ENCODE data around the gene MYCBP2. TPM values are rescaled to one million over a fixed set of nuclear protein-coding genes. Genes with fewer than 3 reads are reported as not detected.
"Not testable (repeated sequence)": the region's sequence is repeated elsewhere in the genome, so short reads cannot be mapped to it uniquely, and the experiment has no call there.

Gene MYCBP2
- total and polyA plus RNA-seq, 3 donors from 2014 or later, result 69.8 to 195 (median 188) TPM

DNA sequence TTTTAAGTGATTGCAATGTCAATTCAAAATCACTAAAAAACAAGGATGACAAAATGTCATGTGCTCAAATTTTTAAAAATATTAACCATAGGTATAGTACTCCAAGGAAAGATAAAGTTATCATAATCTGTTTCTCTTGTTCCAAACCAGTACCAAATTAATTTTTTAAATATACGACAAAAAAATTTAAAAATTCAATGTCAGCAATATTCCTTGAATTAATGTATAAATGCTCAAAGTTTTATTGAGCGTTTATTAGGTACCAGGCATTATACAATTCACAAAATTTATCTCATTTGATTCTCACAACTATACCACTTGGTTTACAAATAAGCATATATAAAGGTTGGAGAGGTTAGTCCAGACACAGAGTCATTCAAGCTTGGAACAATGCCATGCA, 64.7 kb downstream of the MYCBP2 start:
- intact Hi-C loops (cut with DNase I; ENCODE audit: low total_unique reads), result no loop called here
- H3K9me3 ChIP-seq, result no peaks in the 10 kb centered on the region
- H3K4me3 ChIP-seq, result no peak overlapping the region
- no peak for DNase-seq
- no peak overlapping the region for H3K27ac ChIP-seq
- no peaks in the 10 kb centered on the region for H3K27me3 ChIP-seq
- H3K36me3 ChIP-seq (ENCODE audit: low read depth, missing control alignments), result no peaks in the 10 kb centered on the region
- WGBS, 2 donors, result 93 to 94% methylated on average over 2 of the region's 2 CpGs
- no peaks in the 10 kb centered on the region for H3K4me1 ChIP-seq
- TF ChIP-seq, protein P1, sequence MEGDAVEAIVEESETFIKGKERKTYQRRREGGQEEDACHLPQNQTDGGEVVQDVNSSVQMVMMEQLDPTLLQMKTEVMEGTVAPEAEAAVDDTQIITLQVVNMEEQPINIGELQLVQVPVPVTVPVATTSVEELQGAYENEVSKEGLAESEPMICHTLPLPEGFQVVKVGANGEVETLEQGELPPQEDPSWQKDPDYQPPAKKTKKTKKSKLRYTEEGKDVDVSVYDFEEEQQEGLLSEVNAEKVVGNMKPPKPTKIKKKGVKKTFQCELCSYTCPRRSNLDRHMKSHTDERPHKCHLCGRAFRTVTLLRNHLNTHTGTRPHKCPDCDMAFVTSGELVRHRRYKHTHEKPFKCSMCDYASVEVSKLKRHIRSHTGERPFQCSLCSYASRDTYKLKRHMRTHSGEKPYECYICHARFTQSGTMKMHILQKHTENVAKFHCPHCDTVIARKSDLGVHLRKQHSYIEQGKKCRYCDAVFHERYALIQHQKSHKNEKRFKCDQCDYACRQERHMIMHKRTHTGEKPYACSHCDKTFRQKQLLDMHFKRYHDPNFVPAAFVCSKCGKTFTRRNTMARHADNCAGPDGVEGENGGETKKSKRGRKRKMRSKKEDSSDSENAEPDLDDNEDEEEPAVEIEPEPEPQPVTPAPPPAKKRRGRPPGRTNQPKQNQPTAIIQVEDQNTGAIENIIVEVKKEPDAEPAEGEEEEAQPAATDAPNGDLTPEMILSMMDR (IDR thresholded peaks at IDR 0.05), result no peak
- TF ChIP-seq POLR2A (IDR thresholded peaks at IDR 0.05), result no peak

DNA sequence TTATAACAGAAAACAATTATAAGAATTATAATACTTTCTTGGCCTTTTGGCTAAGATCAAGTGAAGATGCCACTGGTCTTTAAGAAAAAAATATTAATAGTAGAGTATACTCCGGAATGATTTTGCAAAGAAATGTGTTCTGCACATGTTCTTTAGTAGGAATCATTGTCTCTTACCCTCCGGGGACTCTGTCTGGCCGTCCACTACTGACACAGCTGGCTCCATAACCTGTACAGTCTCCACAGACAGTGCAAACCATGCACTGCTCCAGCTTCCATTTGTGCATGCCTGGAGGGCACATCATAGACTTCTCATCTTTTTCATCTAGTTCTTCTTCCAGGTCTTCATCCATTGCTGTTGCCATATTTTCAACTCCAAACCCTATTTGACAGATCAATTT, 75.9 kb downstream of the MYCBP2 start:
- TF ChIP-seq, protein P1 (IDR thresholded peaks at IDR 0.05), result no peak
- no peak for TF ChIP-seq POLR2A (IDR thresholded peaks at IDR 0.05)
- no peak for DNase-seq
- intact Hi-C loops (cut with DNase I; ENCODE audit: low total_unique reads), result no loop called here
- no peak overlapping the region for H3K27ac ChIP-seq
- H3K4me3 ChIP-seq, result no peak overlapping the region
- H3K36me3 ChIP-seq (ENCODE audit: low read depth, missing control alignments), result no peaks in the 10 kb centered on the region
- H3K27me3 ChIP-seq, result no peaks in the 10 kb centered on the region
- H3K9me3 ChIP-seq, result no peaks in the 10 kb centered on the region
- 65 to 73% methylated on average over 3 of the region's 3 CpGs for WGBS, 2 donors
- H3K4me1 ChIP-seq, result no peaks in the 10 kb centered on the region

DNA sequence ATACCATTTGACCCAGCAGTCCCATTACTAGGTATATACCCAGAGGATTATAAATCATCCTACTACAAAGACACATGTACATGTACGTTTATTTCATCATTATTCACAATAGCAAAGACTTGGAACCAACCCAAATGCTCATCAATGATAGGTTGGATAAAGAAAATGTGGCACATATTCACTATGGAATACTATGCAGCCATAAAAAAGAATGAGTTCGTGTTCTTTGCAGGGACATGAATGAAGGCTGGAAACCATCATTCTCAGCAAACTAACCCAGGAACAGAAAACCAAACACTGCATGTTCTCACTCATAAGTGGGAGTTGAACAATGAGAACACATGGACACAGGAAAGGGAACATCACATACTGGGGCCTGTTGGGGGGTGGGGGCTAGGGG, 81.7 kb downstream of the MYCBP2 start:
- H3K4me3 ChIP-seq; H3K4me1 ChIP-seq; H3K27ac ChIP-seq; H3K36me3 ChIP-seq (ENCODE audit: low read depth, missing control alignments); DNase-seq; H3K9me3 ChIP-seq; intact Hi-C loops (cut with DNase I; ENCODE audit: low total_unique reads); H3K27me3 ChIP-seq: not testable (repeated sequence)
- WGBS, 2 donors, result 94 to 96% methylated on average over 2 of the region's 2 CpGs

DNA sequence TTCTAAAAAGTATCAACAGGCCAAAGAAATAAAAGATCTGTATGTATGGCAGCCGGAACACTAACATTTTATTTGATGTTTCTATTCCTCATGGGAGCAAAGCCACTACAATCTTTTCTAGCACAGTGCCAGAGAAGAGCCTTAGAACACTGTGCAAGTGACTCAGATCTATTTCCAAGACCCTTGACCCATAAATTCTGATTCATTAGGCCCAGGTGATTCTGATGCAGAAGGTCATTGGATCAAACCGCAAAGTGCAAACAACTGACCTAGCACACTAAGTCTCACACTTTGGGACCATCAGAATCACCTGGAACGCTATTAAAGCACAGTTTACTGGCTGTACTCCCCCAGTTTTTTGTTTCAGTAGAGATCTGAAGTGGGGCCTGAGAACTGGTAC, 87.6 kb downstream of the MYCBP2 start:
- Histone ChIP-seq H3K27me3 (no peaks in the 10 kb centered on the region), H3K36me3 (ENCODE audit: low read depth, missing control alignments) (no peaks in the 10 kb centered on the region), H3K4me3 (no peak overlapping the region), H3K9me3 (no peaks in the 10 kb centered on the region), H3K27ac (no peak overlapping the region), H3K4me1 (no peaks in the 10 kb centered on the region)
- intact Hi-C loops (cut with DNase I; ENCODE audit: low total_unique reads), result no loop called here
- TF ChIP-seq, protein P1 (IDR thresholded peaks at IDR 0.05), result no peak
- no peak for TF ChIP-seq POLR2A (IDR thresholded peaks at IDR 0.05)
- DNase-seq, result no peak
- WGBS, 2 donors, result 87 to 88% methylated on average over 3 of the region's 3 CpGs

DNA sequence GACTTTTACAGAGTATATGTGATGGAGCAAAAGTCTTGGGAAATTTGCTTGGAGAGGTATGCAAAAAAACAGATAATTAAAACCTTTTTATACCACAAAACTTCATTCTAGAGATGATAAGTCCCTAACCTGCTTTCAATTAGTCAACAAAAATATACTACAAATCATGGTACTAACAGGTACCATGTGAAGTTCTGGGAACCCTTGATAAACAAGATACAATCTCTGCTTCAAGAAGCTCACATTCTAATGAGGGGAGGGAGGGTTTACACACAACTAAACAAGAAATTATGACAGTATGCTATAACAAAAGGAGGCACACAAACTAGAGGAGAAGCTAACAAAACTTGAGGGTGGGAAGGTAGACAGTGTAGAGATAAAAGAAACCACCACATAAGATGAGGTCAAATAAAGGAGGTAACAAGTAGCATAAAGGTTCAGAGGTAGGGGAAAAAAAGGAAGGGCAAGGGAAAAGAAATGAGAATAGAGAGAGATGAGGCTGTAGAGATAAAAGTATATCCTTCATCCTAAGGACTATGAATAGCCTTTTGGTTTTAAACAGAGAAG, 91.4 kb downstream of the MYCBP2 start:
- H3K36me3 ChIP-seq (ENCODE audit: low read depth, missing control alignments), result no peaks in the 10 kb centered on the region
- no peaks in the 10 kb centered on the region for H3K4me1 ChIP-seq
- no peaks in the 10 kb centered on the region for H3K27me3 ChIP-seq
- no peak overlapping the region for H3K27ac ChIP-seq
- no peaks in the 10 kb centered on the region for H3K9me3 ChIP-seq
- DNase-seq, result no peak
- intact Hi-C loops (cut with DNase I; ENCODE audit: low total_unique reads), result no loop called here
- no peak for TF ChIP-seq POLR2A (IDR thresholded peaks at IDR 0.05)
- TF ChIP-seq, protein P1 (IDR thresholded peaks at IDR 0.05), result no peak
- no peak overlapping the region for H3K4me3 ChIP-seq
